ENCODE results near the gene NRXN2.

NRXN2 gene

GRCh38 chr11:64628596-64628995 lies 94.4 kb downstream of the NRXN2 start:
- no peak for DNase-seq (ENCODE audit: low spot score)
- TF ChIP-seq CTCF (IDR thresholded peaks at IDR 0.05; ENCODE audit: extremely low read depth, missing control alignments): no peak

GRCh38 chr11:64627371-64627770 lies 95.6 kb downstream of the NRXN2 start:
- DNase-seq (ENCODE audit: low spot score): no peak
- no peak for TF ChIP-seq CTCF (IDR thresholded peaks at IDR 0.05; ENCODE audit: extremely low read depth, missing control alignments)

GRCh38 chr11:64626637-64627036 lies 96.4 kb downstream of the NRXN2 start:
- no peak for TF ChIP-seq CTCF (IDR thresholded peaks at IDR 0.05; ENCODE audit: extremely low read depth, missing control alignments)
- no peak for DNase-seq (ENCODE audit: low spot score)

- TF ChIP-seq CTCF (IDR thresholded peaks at IDR 0.05; ENCODE audit: extremely low read depth, missing control alignments): no peak
- no peak for DNase-seq (ENCODE audit: low spot score)
Measured at GRCh38 chr11:64624883-64625481, 98.0 kb downstream of the NRXN2 start.

- DNase-seq (ENCODE audit: low spot score): no peak
- no peak for TF ChIP-seq CTCF (IDR thresholded peaks at IDR 0.05; ENCODE audit: extremely low read depth, missing control alignments)
Measured at GRCh38 chr11:64622681-64623080, 100.3 kb downstream of the NRXN2 start.

- DNase-seq (ENCODE audit: low spot score): no peak
- no peak for TF ChIP-seq CTCF (IDR thresholded peaks at IDR 0.05; ENCODE audit: extremely low read depth, missing control alignments)
Measured at GRCh38 chr11:64621283-64622019, 101.5 kb downstream of the NRXN2 start.

- DNase-seq (ENCODE audit: low spot score): no peak
Measured at GRCh38 chr11:64620381-64620971, 102.5 kb downstream of the NRXN2 start.

More at GRCh38 chr11:64620381-64620971, 102.5 kb downstream of the NRXN2 start:
- TF ChIP-seq CTCF (IDR thresholded peaks at IDR 0.05; ENCODE audit: extremely low read depth, missing control alignments): no peak
